GM23338 (cell line): ENCODE data around the gene C6orf120. TPM values are rescaled to one million over a fixed set of nuclear protein-coding genes. Genes with fewer than 3 reads are reported as not detected.

Experiments
- ATAC-seq: fragments of 200-7000 bp; cut with Tn5 transposase; 3 replicates; pipeline ENCODE4 v1.9.1; 2020
- DNase-seq: peaks from one replicate; pipeline ENCODE4 v3.0.0-alpha.2; 2015; ENCODE audit warnings: low spot score
- H2AFZ ChIP-seq: fragments of 200-600 bp; sonication (generic); 2 replicates; pipeline ENCODE4 v1.8.0; 2016; ENCODE audit warnings: antibody characterized with exemption, mild to moderate bottlenecking, moderate library complexity
- H3F3A ChIP-seq: fragments of 200-600 bp; sonication (generic); replicated peaks from 2 replicates; pipeline ENCODE4 v1.8.0; 2017; ENCODE audit warnings: antibody characterized with exemption, mixed run types, low read depth
- H3K27ac ChIP-seq: fragments of 200-600 bp; sonication (generic); 2 replicates; pipeline ENCODE4 v1.6.1; 2016; ENCODE audit warnings: low read depth
- H3K27me3 ChIP-seq: fragments of 200-600 bp; sonication (generic); 2 replicates; pipeline ENCODE4 v1.8.0; 2016; ENCODE audit warnings: mild to moderate bottlenecking, mixed run types, moderate library complexity; ENCODE audit not compliant: insufficient read depth
- H3K36me3 ChIP-seq: fragments of 200-600 bp; sonication (generic); 2 replicates; pipeline ENCODE4 v1.8.0; 2016; ENCODE audit warnings: mild to moderate bottlenecking; ENCODE audit not compliant: insufficient read depth
- H3K4me1 ChIP-seq: fragments of 200-600 bp; sonication (generic); 2 replicates; pipeline ENCODE4 v1.8.0; 2016; ENCODE audit warnings: mild to moderate bottlenecking, moderate library complexity; ENCODE audit not compliant: insufficient read depth
- H3K4me2 ChIP-seq: fragments of 200-600 bp; sonication (generic); 2 replicates; pipeline ENCODE4 v1.7.1; 2017; ENCODE audit warnings: mixed run types
- H3K4me3 ChIP-seq: fragments of 200-600 bp; sonication (generic); 2 replicates; pipeline ENCODE4 v1.6.1; 2016; ENCODE audit warnings: mixed run types
- H3K79me2 ChIP-seq: fragments of 200-600 bp; sonication (generic); replicated peaks from 2 replicates; pipeline ENCODE4 v1.8.0; 2017; ENCODE audit warnings: mild to moderate bottlenecking; ENCODE audit not compliant: insufficient read depth
- H3K9me2 ChIP-seq: fragments of 200-600 bp; sonication (generic); 2 replicates; pipeline ENCODE4 v1.8.0; 2017; ENCODE audit not compliant: insufficient read depth
- H4K20me1 ChIP-seq: fragments of 200-600 bp; sonication (generic); replicated peaks from 2 replicates; pipeline ENCODE4 v1.8.0; 2017; ENCODE audit warnings: mild to moderate bottlenecking; ENCODE audit not compliant: insufficient read depth
- H3K27ac Mint-ChIP-seq: 2 replicates; pipeline ENCODE4 v1.8.0; 2020; ENCODE audit warnings: inconsistent platforms, mild to moderate bottlenecking, moderate library complexity, mixed read lengths
- H3K27me3 Mint-ChIP-seq: 3 replicates; pipeline ENCODE4 v1.8.0; 2022; ENCODE audit warnings: low read depth, mild to moderate bottlenecking, moderate library complexity, mixed read lengths, inconsistent platforms; ENCODE audit not compliant: insufficient read depth, poor library complexity
- H3K36me3 Mint-ChIP-seq: 3 replicates; pipeline ENCODE4 v1.8.0; 2021; ENCODE audit warnings: low read depth, mild to moderate bottlenecking, inconsistent platforms, moderate library complexity, mixed read lengths
- H3K4me1 Mint-ChIP-seq: 3 replicates; pipeline ENCODE4 v1.8.0; 2020; ENCODE audit warnings: mild to moderate bottlenecking, inconsistent platforms, mixed read lengths
- H3K4me3 Mint-ChIP-seq: 3 replicates; pipeline ENCODE4 v1.8.0; 2021; ENCODE audit warnings: moderate library complexity, mild to moderate bottlenecking, inconsistent platforms, mixed read lengths
- H3K9me3 Mint-ChIP-seq: 3 replicates; pipeline ENCODE4 v1.8.0; 2020; ENCODE audit warnings: moderate library complexity, mild to moderate bottlenecking, inconsistent platforms, mixed read lengths
- CREB1 ChIP-seq: fragments of 250-450 bp; sonication (Bioruptor Pico); IDR thresholded peaks from 2 replicates; pipeline ENCODE4 v1.5.0; 2020; ENCODE audit warnings: low read depth, mild to moderate bottlenecking, moderate library complexity
- ETS1 ChIP-seq: IDR thresholded peaks from 2 replicates; pipeline ENCODE4 v1.6.1; 2016; ENCODE audit warnings: antibody characterized with exemption
- EZH2 ChIP-seq: fragments of 200-600 bp; sonication (generic); IDR thresholded peaks from one replicate; pipeline ENCODE4 v1.8.0; 2017; ENCODE audit warnings: antibody characterized with exemption, mild to moderate bottlenecking, low read depth; ENCODE audit not compliant: unreplicated experiment
- EZH2phosphoT487 ChIP-seq: fragments of 200-600 bp; sonication (generic); IDR thresholded peaks from one replicate; pipeline ENCODE4 v1.8.1; 2018; ENCODE audit warnings: antibody characterized with exemption; ENCODE audit not compliant: unreplicated experiment
- JUNB ChIP-seq: IDR thresholded peaks from one replicate; pipeline ENCODE4 v1.6.1; 2016; ENCODE audit warnings: antibody characterized with exemption; ENCODE audit not compliant: unreplicated experiment
- NANOG ChIP-seq: IDR thresholded peaks from 2 replicates; pipeline ENCODE4 v1.6.1; 2016; ENCODE audit warnings: antibody characterized with exemption, borderline replicate concordance
- POLR2AphosphoS5 ChIP-seq: IDR thresholded peaks from 2 replicates; pipeline ENCODE4 v1.6.1; 2016; ENCODE audit warnings: antibody characterized with exemption, low read depth
- STAT1 ChIP-seq: IDR thresholded peaks from one replicate; pipeline ENCODE4 v1.6.1; 2016; ENCODE audit warnings: antibody characterized with exemption; ENCODE audit not compliant: unreplicated experiment
- ZNF114 ChIP-seq: fragments of 250-450 bp; sonication (Bioruptor Pico); IDR thresholded peaks from 2 replicates; pipeline ENCODE4 v1.5.0; 2020; ENCODE audit warnings: mild to moderate bottlenecking, moderate library complexity
- ZNF331 ChIP-seq: fragments of 250-450 bp; sonication (Bioruptor Pico); IDR thresholded peaks from 2 replicates; pipeline ENCODE4 v1.5.0; 2020; ENCODE audit warnings: low read depth, mild to moderate bottlenecking, moderate library complexity
- ZNF462 ChIP-seq: fragments of 250-450 bp; sonication (Bioruptor Pico); IDR thresholded peaks from 2 replicates; pipeline ENCODE4 v1.5.0; 2020; ENCODE audit warnings: mild to moderate bottlenecking, moderate library complexity
- polyA plus RNA-seq: library from polyadenylated mRNA; unstranded; fragments of >200 nt; fragmentation: Nextera tagmentation; extraction: Ambion mirVana; gene quantifications from 2 replicates; pipeline ENCODE4 v1.2.1, GENCODE V29; 2016
- total RNA-seq: library from RNA; depleted of rRNA; stranded (reverse); fragments of >200 nt; shearing (Covaris generic); gene quantifications from 2 replicates; pipeline ENCODE4 v1.2.3, GENCODE V29; 2014
- TF ChIP-seq, protein P1 (sequence below): IDR thresholded peaks from one replicate; pipeline ENCODE4 v1.6.1; 2018; ENCODE audit warnings: antibody characterized with exemption; ENCODE audit not compliant: unreplicated experiment
- TF ChIP-seq, protein P2 (sequence below), 2 experiments: fragments of 200-600 bp in 1 of 2; sonication (generic) in 1 of 2; conservative IDR thresholded peaks; 2 replicates each; pipeline versions ENCODE4 v1.5.1 to v1.6.1; 2016 to 2017; ENCODE audit warnings: antibody characterized with exemption in 2 of 2, low read depth in 2 of 2, mild to moderate bottlenecking in 2 of 2, moderate library complexity in 1 of 2

C6orf120 gene
- total and polyA plus RNA-seq, 2 experiments from 2014 or later: 18.8 to 57.3 TPM

DNA sequence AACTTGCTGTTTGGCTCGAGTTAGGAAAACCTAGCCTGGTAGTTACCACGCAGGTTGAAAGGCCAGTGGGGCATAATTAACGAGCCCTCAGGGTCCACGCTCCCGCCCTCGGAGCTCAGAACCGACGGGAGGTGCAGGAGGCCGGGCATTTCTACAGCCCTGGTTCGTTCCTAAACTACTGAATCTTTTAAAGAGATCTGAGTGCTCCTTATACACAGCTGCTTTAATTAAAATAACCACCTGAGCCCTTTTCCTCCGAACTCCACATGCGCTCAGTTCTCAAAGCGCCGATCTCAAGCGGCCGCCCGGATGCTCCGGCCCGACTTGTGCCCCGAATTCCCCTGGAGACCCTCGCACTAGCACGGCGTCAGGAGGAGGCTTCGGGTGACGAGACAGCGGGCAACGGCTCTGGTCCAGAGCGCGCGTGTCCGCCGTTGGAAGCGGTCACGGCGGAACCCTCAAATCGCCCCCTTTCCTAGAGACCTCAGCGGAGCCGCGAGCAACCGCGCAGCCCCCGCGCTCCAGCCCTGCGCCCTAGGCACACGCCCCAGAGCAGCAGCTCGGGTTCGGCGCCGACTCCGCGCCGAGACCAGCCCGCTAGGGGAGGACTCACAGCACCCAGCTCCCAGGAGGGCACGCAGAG, 494 bp upstream of the C6orf120 start:
- Histone ChIP-seq H3K36me3 (no peaks in the 10 kb centered on the region), H3K4me2 (peak overlapping the region; percentile 89), H3K27me3 (no peaks in the 10 kb centered on the region), H4K20me1 (peaks cover 6% of the 10 kb centered on the region), H3K27ac (no peak overlapping the region), H3F3A (no peaks in the 10 kb centered on the region), H3K9me2 (no peaks in the 10 kb centered on the region), H3K79me2 (peaks cover 66% of the 10 kb centered on the region), H3K4me1 (peaks cover 17% of the 10 kb centered on the region), H2AFZ (peak overlapping the region; percentile 53), H3K4me3 (peak overlapping the region; percentile 92)
- DNase-seq: peak; percentile 52
- TF ChIP-seq, protein P1, sequence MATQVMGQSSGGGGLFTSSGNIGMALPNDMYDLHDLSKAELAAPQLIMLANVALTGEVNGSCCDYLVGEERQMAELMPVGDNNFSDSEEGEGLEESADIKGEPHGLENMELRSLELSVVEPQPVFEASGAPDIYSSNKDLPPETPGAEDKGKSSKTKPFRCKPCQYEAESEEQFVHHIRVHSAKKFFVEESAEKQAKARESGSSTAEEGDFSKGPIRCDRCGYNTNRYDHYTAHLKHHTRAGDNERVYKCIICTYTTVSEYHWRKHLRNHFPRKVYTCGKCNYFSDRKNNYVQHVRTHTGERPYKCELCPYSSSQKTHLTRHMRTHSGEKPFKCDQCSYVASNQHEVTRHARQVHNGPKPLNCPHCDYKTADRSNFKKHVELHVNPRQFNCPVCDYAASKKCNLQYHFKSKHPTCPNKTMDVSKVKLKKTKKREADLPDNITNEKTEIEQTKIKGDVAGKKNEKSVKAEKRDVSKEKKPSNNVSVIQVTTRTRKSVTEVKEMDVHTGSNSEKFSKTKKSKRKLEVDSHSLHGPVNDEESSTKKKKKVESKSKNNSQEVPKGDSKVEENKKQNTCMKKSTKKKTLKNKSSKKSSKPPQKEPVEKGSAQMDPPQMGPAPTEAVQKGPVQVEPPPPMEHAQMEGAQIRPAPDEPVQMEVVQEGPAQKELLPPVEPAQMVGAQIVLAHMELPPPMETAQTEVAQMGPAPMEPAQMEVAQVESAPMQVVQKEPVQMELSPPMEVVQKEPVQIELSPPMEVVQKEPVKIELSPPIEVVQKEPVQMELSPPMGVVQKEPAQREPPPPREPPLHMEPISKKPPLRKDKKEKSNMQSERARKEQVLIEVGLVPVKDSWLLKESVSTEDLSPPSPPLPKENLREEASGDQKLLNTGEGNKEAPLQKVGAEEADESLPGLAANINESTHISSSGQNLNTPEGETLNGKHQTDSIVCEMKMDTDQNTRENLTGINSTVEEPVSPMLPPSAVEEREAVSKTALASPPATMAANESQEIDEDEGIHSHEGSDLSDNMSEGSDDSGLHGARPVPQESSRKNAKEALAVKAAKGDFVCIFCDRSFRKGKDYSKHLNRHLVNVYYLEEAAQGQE: no peak
- TF ChIP-seq EZH2: no peak
- TF ChIP-seq ZNF114 (CRISPR knock-in tag): no peak
- no peak for TF ChIP-seq ZNF331 (CRISPR knock-in tag)
- no peak for TF ChIP-seq STAT1
- no peak for TF ChIP-seq JUNB
- no peak for TF ChIP-seq EZH2phosphoT487
- TF ChIP-seq, protein P2, sequence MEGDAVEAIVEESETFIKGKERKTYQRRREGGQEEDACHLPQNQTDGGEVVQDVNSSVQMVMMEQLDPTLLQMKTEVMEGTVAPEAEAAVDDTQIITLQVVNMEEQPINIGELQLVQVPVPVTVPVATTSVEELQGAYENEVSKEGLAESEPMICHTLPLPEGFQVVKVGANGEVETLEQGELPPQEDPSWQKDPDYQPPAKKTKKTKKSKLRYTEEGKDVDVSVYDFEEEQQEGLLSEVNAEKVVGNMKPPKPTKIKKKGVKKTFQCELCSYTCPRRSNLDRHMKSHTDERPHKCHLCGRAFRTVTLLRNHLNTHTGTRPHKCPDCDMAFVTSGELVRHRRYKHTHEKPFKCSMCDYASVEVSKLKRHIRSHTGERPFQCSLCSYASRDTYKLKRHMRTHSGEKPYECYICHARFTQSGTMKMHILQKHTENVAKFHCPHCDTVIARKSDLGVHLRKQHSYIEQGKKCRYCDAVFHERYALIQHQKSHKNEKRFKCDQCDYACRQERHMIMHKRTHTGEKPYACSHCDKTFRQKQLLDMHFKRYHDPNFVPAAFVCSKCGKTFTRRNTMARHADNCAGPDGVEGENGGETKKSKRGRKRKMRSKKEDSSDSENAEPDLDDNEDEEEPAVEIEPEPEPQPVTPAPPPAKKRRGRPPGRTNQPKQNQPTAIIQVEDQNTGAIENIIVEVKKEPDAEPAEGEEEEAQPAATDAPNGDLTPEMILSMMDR (conservative IDR thresholded peaks at IDR 0.05; ENCODE audit: low read depth in 2 of 2): no peak
- no peak for TF ChIP-seq POLR2AphosphoS5
- TF ChIP-seq ETS1: no peak
- TF ChIP-seq CREB1 (CRISPR knock-in tag): no peak
- TF ChIP-seq ZNF462: no peak
- TF ChIP-seq NANOG: no peak
- Mint-ChIP-seq H3K9me3 (peaks cover 3% of the 10 kb centered on the region; the same call in 1 of the 3 replicates), H3K4me1 (peaks cover 27% of the 10 kb centered on the region), H3K36me3 (peaks cover 36% of the 10 kb centered on the region), H3K4me3 (peak overlapping the region; percentile 95), H3K27ac (peak overlapping the region; percentile 89), H3K27me3 (no peaks in the 10 kb centered on the region)
- peak; percentile 72 for ATAC-seq
